ENCODE measurements around the gene SLC34A3.

SLC34A3 gene

GRCh38 chr9:137228506-137228967 lies 2.2 kb upstream of the SLC34A3 start:
- Histone ChIP-seq H4K20me1 (no peaks in the 10 kb centered on the region; a peak in 1 of 22 replicates), H3K4me2 (peak overlapping the region in 10 of 11 experiments; percentile 29 to 85 (median 70); a peak in 18 of 22 replicates), H3K27me3 (no peaks in the 10 kb centered on the region), H3K4me1 (peaks cover 31 to 78% (median 69%) of the 10 kb centered on the region in 10 experiments), H3K4me3 (no peak overlapping the region), H3K9ac (peak overlapping the region in 4 of 11 experiments; percentile 11 to 55 (median 42); a peak in 5 of 22 replicates), H3K36me3 (no peaks in the 10 kb centered on the region), H3K9me3 (replicated peaks in 1 of 11) (no peaks in the 10 kb centered on the region), H3K27ac (no peak overlapping the region)
- no peak for TF ChIP-seq Cebpa-rat (IDR thresholded peaks at IDR 0.05)

GRCh38 chr9:137228968-137229896 lies 1.5 kb upstream of the SLC34A3 start:
- H3K4me1 ChIP-seq, result peaks cover 29 to 77% (median 67%) of the 10 kb centered on the region in 10 experiments
- no peak for TF ChIP-seq Cebpa-rat (IDR thresholded peaks at IDR 0.05)
- H3K36me3 ChIP-seq, result no peaks in the 10 kb centered on the region
- peak overlapping the region in 8 of 11 experiments; percentile 11 to 55 (median 38); a peak in 9 of 22 replicates for H3K9ac ChIP-seq
- H4K20me1 ChIP-seq, result peaks cover 0 to 2% (median 0%) of the 10 kb centered on the region in 11 experiments; a peak in 4 of 22 replicates
- peak overlapping the region; percentile 29 to 85 (median 66) for H3K4me2 ChIP-seq
- no peaks in the 10 kb centered on the region for H3K27me3 ChIP-seq
- H3K4me3 ChIP-seq, result no peak overlapping the region
- peak overlapping the region in 2 of 11 experiments; percentile 17 to 27; a peak in 4 of 22 replicates for H3K27ac ChIP-seq
- no peaks in the 10 kb centered on the region for H3K9me3 ChIP-seq (replicated peaks in 1 of 11)

- Histone ChIP-seq H3K36me3 (no peaks in the 10 kb centered on the region), H3K4me2 (peak overlapping the region in 10 of 11 experiments; percentile 29 to 85 (median 70); a peak in 20 of 22 replicates), H3K27me3 (no peaks in the 10 kb centered on the region), H3K4me1 (peaks cover 29 to 77% (median 67%) of the 10 kb centered on the region in 10 experiments), H3K27ac (no peak overlapping the region; a peak in 1 of 22 replicates), H3K9ac (peak overlapping the region in 7 of 11 experiments; percentile 7 to 52 (median 42); a peak in 6 of 22 replicates), H4K20me1 (peaks cover 0 to 10% (median 7%) of the 10 kb centered on the region in 11 experiments; a peak in 16 of 22 replicates), H3K9me3 (replicated peaks in 1 of 11) (no peaks in the 10 kb centered on the region), H3K4me3 (no peak overlapping the region; a peak in 1 of 20 replicates)
- TF ChIP-seq Cebpa-rat (IDR thresholded peaks at IDR 0.05), result no peak
These were observed 597 bp upstream of the SLC34A3 start for GRCh38 chr9:137229903-137230704.

DNA sequence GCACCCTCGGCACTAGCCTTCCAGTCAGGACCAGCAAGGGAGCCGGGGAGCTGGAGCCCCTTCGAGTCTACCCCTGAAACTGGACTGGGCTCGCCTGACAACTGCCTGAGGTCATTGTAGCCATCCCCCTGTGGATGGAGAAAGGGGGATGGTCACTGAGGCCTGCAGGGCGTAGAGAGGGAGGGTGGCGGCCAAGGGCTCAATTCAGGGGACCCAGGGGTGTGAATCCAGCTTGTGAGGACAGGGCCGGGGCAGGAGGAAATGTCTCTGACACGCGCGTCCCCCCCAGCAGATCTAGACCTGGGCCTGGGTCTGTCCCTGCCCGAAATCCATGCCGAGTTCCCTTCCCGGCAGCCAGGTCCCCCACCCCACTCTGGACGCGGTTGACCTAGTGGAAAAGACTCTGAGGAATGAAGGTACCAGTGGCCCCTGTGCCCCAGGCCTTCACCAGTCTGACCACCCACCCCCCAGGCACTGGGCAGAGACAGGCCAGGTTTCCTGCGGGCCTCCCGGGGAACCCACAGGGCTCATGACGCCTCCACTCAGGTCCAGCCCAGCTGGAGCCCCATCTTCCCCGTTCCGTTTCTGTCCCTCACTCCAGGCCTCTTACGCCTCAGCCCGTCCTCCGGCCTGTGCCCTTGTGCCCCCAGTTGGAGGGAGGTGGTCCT lies 805 bp downstream of the SLC34A3 start:
- Histone ChIP-seq H3K27ac (0 out of 22 replicates have a peak overlapping the region, but pooled peaks of 1 of the 11 experiments have one; percentile 1), H3K9me3 (replicated peaks in 1 of 11) (no peaks in the 10 kb centered on the region), H3K4me3 (no peak overlapping the region), H4K20me1 (peaks cover 0 to 24% (median 19%) of the 10 kb centered on the region in 11 experiments; a peak in 18 of 22 replicates), H3K9ac (peak overlapping the region in 6 of 11 experiments; percentile 13 to 60 (median 35); a peak in 5 of 22 replicates), H3K4me1 (peaks cover 41 to 79% (median 72%) of the 10 kb centered on the region in 10 experiments), H3K36me3 (no peaks in the 10 kb centered on the region), H3K27me3 (no peaks in the 10 kb centered on the region), H3K4me2 (peak overlapping the region in 8 of 11 experiments; percentile 13 to 51 (median 36); a peak in 9 of 22 replicates)
- no peak for TF ChIP-seq Cebpa-rat (IDR thresholded peaks at IDR 0.05)

- no peaks in the 10 kb centered on the region for H3K36me3 ChIP-seq
- H3K9me3 ChIP-seq (replicated peaks in 1 of 11), result no peaks in the 10 kb centered on the region
- no peak overlapping the region for H3K4me3 ChIP-seq
- no peaks in the 10 kb centered on the region for H3K27me3 ChIP-seq
- peaks cover 0 to 29% (median 20%) of the 10 kb centered on the region in 11 experiments; a peak in 18 of 22 replicates for H4K20me1 ChIP-seq
- no peak for TF ChIP-seq Cebpa-rat (IDR thresholded peaks at IDR 0.05)
- peak overlapping the region in 8 of 11 experiments; percentile 13 to 51 (median 36); a peak in 11 of 22 replicates for H3K4me2 ChIP-seq
- H3K9ac ChIP-seq, result peak overlapping the region in 8 of 11 experiments; percentile 13 to 60 (median 37); a peak in 10 of 22 replicates
- H3K27ac ChIP-seq, result 0 out of 22 replicates have a peak overlapping the region, but pooled peaks of 1 of the 11 experiments have one; percentile 1
- peaks cover 46 to 81% (median 75%) of the 10 kb centered on the region in 10 experiments for H3K4me1 ChIP-seq
These were observed 1.4 kb downstream of the SLC34A3 start for GRCh38 chr9:137232101-137232500.

- H4K20me1 ChIP-seq, result peaks cover 0 to 33% (median 22%) of the 10 kb centered on the region in 11 experiments; a peak in 18 of 22 replicates
- H3K4me1 ChIP-seq, result peaks cover 47 to 81% (median 75%) of the 10 kb centered on the region in 10 experiments
- H3K4me2 ChIP-seq, result peak overlapping the region in 7 of 11 experiments; percentile 16 to 51 (median 37); a peak in 7 of 22 replicates
- no peaks in the 10 kb centered on the region for H3K36me3 ChIP-seq
- H3K4me3 ChIP-seq, result no peak overlapping the region
- peak overlapping the region in 7 of 11 experiments; percentile 13 to 60 (median 36); a peak in 7 of 22 replicates for H3K9ac ChIP-seq
- no peaks in the 10 kb centered on the region for H3K27me3 ChIP-seq
- H3K27ac ChIP-seq, result no peak overlapping the region
- no peaks in the 10 kb centered on the region for H3K9me3 ChIP-seq (replicated peaks in 1 of 11)
- TF ChIP-seq Cebpa-rat (IDR thresholded peaks at IDR 0.05), result no peak
These were observed 1.8 kb downstream of the SLC34A3 start for GRCh38 chr9:137232510-137232909.

DNA sequence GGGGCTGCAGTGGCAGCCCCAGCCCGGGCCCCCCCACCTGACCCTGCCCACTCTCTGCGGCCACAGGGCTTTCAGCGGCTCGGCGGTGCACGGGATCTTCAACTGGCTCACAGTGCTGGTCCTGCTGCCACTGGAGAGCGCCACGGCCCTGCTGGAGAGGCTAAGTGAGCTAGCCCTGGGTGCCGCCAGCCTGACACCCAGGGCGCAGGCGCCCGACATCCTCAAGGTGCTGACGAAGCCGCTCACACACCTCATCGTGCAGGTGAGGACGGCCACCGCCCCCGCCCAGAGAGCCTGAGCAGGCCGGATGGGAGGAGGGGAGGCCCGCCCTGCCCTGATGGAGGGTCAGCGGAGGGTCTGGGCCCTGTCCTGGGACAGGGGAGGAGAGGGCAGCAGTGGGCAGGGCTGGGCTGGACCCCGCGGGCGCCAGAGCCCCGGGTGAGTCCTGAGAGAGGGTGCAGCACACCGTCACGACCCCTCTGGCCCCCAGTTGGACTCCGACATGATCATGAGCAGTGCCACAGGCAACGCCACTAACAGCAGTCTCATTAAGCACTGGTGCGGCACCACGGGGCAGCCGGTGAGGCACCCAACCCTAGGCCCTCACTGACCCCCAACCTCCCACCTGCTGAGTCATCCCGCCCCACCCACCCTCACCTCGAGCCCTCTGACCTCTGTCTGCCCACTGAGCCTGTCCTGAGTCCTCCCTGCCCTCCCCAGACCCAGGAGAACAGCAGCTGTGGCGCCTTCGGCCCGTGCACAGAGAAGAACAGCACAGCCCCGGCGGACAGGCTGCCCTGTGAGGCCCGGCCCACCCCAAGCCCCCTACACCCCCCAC lies 2.7 kb downstream of the SLC34A3 start:
- Histone ChIP-seq H3K4me1 (peaks cover 56 to 83% (median 79%) of the 10 kb centered on the region in 10 experiments), H3K4me2 (peak overlapping the region in 1 of 11 experiments; percentile 5; a peak in 2 of 22 replicates), H3K9ac (no peak overlapping the region), H3K9me3 (replicated peaks in 1 of 11) (no peaks in the 10 kb centered on the region), H3K27me3 (no peaks in the 10 kb centered on the region), H3K4me3 (no peak overlapping the region), H4K20me1 (peaks cover 0 to 41% (median 30%) of the 10 kb centered on the region in 11 experiments; a peak in 19 of 22 replicates), H3K27ac (no peak overlapping the region), H3K36me3 (no peaks in the 10 kb centered on the region)
- TF ChIP-seq Cebpa-rat (IDR thresholded peaks at IDR 0.05), result no peak

Measured in BLaER1 treated with 17β-estradiol and CSF1 and Interleukin-3, amounts not matched to agents 10 nM and 100 nM (cell line).